Transverse colon (tissue), 4 donors: ENCODE measurements around the gene HIVEP3.

Experiments used
- CTCF ChIP-seq, 5 experiments: fragments of 200-600 bp in 3 of 5; fragments of 450-650 bp in 2 of 5; sonication (generic) in 3 of 5; IDR thresholded peaks; 1 replicate in 2 of 5; 2 replicates in 3 of 5; pipeline ENCODE4 v1.5.1; 2016 to 2017; ENCODE audit warnings: antibody characterized with exemption in 5 of 5, inconsistent platforms in 3 of 5, mild to moderate bottlenecking in 2 of 5, moderate library complexity in 1 of 5
- EP300 ChIP-seq: sonication (generic); formaldehyde crosslinking; IDR thresholded peaks from one replicate; pipeline ENCODE4 v1.6.1; 2017; ENCODE audit warnings: antibody characterized with exemption, low read depth
- POLR2A ChIP-seq: fragments of 450-650 bp; IDR thresholded peaks from one replicate; pipeline ENCODE4 v1.6.1; 2016; ENCODE audit warnings: antibody characterized with exemption, mild to moderate bottlenecking, moderate library complexity
- POLR2AphosphoS5 ChIP-seq, 3 donors: sonication (generic); formaldehyde crosslinking; IDR thresholded peaks; one replicate each; pipeline ENCODE4 v1.6.1; 2016; ENCODE audit warnings: antibody characterized with exemption in 3 of 3

- TF ChIP-seq CTCF (IDR thresholded peaks at IDR 0.05) (no peak), POLR2A (no peak), EP300 (no peak), POLR2AphosphoS5 (IDR thresholded peaks at IDR 0.05) (no peak)
Observed at GRCh38 chr1:41709873-41710272, 208.8 kb downstream of the HIVEP3 start.
